Panc1 (cell line): ENCODE data around the gene ASF1B.

Source experiments
- SIN3A ChIP-seq: IDR thresholded peaks from 2 replicates; pipeline ENCODE4 v1.6.1; 2012; ENCODE audit warnings: low read depth, mild to moderate bottlenecking, low read length, moderate library complexity, borderline replicate concordance; ENCODE audit not compliant: insufficient read depth
- TF ChIP-seq, protein P1 (sequence below): fragments of 450-650 bp; IDR thresholded peaks from 2 replicates; pipeline ENCODE4 v1.5.1; 2017; ENCODE audit warnings: mild to moderate bottlenecking

DNA sequence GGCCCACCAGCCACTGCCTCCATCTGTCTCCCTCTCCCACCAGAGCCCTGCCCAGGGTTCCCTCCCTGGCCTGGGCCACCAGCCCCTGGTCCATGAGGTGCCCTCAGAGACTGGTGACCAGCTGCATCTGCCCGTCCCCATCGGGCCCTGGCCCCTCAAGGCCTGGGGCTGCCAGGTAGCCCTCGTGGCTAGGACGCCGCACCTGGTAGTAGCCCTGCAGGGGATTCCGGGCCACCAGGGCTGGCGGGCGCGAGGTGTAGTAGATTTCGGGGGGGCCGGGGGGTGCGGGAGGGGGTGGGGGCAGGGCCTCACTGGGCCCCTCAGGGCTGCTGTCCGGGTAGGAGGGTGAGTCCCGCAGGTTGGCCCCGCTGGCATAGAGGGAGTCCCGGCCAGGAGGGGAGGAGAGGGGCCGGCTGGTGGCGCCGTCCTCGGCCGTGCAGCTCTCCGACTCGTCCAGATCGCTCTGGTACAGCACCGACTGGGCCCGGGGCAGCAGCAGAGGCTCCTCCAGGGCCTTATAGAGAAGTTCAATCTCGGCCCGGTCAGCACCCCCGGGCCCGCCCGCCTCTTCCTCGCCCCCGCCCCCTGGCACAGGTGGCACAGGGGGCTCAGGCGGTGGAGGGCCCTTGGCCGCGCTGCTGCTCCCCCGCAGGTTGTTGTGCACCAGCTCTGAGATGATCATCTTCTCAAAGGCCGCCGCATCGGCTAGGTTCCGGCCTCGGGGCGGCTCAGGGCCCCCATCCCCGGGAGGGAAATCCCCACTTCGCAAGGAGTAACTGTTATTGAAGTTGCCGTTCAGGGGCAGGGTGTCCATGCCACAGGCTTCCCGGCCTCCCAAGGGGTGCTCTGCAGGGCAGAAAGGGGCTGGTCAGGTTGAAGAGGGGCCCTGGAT, 14.6 kb upstream of the ASF1B start:
- TF ChIP-seq, protein P1, sequence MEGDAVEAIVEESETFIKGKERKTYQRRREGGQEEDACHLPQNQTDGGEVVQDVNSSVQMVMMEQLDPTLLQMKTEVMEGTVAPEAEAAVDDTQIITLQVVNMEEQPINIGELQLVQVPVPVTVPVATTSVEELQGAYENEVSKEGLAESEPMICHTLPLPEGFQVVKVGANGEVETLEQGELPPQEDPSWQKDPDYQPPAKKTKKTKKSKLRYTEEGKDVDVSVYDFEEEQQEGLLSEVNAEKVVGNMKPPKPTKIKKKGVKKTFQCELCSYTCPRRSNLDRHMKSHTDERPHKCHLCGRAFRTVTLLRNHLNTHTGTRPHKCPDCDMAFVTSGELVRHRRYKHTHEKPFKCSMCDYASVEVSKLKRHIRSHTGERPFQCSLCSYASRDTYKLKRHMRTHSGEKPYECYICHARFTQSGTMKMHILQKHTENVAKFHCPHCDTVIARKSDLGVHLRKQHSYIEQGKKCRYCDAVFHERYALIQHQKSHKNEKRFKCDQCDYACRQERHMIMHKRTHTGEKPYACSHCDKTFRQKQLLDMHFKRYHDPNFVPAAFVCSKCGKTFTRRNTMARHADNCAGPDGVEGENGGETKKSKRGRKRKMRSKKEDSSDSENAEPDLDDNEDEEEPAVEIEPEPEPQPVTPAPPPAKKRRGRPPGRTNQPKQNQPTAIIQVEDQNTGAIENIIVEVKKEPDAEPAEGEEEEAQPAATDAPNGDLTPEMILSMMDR = no peak
- no peak for TF ChIP-seq SIN3A
